M059J (cell line): ENCODE data around the gene GRB2. TPM values are rescaled to one million over a fixed set of nuclear protein-coding genes. Genes with fewer than 3 reads are reported as not detected.
"Not testable (repeated sequence)": the region's sequence is repeated elsewhere in the genome, so short reads cannot be mapped to it uniquely, and the experiment has no call there.

ENCODE experiments used
- DNase-seq: peaks from one replicate; pipeline ENCODE4 v3.0.0-alpha.2; 2012; ENCODE audit warnings: low read depth
- total RNA-seq: library from RNA; depleted of rRNA; stranded (reverse); fragments of >200 nt; shearing (Covaris generic); gene quantifications from 2 replicates; pipeline ENCODE4 v1.2.3, GENCODE V29; 2014

The GRB2 gene
- total RNA-seq, 1 experiment from 2014 or later: 109 TPM

DNA sequence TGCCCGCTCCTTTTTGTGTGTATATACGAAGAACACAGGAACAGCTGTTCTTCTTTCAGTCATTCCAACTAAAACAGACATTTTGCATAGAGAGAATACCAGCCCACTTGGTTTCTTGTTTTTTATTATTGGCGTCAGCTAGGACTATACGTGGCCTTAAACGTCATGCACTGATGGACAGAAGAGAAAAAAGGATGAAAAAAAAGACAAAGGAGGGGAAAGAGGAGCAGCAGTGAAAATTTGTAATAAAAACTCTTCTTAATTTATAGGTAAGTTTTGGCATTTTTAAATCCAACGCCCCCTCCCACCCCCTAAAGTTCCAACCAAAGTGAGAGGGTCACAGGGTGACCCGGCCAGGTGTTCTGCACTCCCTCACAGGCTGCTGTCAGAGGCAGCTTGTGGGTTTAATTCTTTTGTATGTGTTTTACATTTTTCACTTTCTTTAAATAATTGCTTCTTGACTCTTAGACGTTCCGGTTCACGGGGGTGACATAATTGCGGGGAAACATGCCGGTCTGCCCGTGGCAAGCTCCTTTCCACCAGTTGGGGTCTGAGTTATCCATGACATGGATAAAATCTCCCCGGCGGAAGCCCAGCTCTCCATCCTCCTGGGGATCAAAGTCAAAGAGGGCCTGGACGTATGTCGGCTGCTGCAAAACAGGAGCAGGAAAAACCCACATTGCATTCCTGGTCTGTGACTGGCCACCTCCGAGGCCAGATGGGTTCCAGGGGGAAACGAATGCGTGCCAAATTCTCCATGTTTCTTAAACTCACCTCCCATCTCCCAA is 85.4 kb downstream of the GRB2 start:
- DNase-seq: peak; percentile 42

DNA sequence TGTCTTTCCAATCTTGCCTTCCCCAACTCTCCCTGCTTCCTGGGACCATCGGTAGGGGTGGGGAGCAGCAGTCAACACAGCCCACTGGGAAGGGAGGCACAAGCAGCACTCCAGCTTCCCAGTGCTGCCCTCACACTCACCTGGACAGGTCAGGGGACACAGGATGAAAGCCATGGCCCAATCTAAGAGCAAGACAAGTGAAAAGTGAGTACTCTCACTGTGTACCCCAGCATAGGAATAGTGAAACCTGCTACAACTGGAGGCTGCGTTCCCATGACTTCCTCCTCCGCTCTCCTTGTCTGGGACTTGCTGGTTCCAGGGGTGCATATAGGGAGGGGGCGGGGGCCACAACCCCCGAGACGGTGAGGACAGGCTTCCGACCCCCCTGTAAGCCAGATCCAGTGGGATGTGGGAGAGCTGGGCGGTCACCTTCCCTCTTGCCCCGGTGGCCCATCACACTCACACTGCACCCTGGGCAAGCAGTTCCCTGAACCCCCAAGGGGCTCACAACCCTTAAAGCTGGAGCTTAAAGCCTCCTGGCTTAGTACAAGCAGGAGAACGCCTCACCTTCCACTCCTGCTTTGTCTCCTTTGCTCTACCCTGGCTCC is 86.8 kb downstream of the GRB2 start:
- no peak for DNase-seq

DNA sequence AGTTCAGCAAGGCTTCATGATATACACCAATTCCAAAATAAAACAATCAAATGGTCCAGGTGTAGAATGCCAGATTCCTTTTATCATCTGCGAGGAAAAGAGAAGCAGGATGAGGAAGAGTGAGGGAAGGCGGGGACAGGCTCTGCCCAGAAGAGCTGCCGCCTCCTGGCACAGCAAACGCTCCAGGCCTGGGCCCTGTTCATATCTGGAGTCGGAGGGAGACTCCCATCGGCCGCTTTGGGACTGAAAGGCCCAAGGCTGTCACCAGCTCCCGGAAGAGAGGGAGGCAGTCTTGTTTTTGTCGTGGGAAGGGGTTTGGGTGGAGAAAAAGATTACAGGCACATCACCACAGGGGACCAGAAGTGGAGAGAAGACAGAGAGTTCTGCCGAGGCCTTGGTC is 87.3 kb downstream of the GRB2 start:
- DNase-seq: no peak

GRCh38 chr17:75317671-75318070 is 87.8 kb downstream of the GRB2 start:
- DNase-seq: no peak

GRCh38 chr17:75316253-75316652 is 89.2 kb downstream of the GRB2 start:
- DNase-seq: no peak

GRCh38 chr17:75315541-75316243 is 89.8 kb downstream of the GRB2 start:
- DNase-seq: peak; percentile 54

DNA sequence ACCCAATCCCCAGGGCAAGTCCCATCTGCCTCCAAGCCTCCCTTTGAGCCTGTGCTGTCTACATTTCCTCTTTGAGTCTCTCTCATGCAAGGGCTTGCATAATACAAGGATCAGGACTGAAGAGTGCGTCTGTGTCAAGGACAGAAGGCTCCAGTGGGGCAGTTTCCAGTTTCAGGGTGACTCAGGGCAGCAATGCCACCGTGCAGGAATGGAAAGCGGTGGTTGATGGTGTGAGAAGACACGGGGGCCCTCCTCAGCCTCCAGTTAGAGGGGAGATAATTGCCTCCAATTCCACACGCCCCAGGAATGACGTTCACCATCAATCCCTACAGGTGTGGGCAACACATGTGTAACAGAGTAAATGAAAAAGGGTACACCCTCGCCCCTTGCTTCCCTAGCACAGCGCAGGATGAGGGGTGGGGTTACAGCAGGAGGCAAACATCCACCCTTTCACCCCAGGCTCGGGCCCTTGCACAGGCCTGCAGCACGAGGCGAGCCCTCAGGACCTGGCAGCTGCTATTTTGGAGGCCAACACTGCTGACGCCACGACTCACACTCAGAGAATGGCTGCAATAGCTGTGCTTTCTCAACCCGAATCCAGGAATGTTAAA is 91.4 kb downstream of the GRB2 start:
- DNase-seq: no peak

DNA sequence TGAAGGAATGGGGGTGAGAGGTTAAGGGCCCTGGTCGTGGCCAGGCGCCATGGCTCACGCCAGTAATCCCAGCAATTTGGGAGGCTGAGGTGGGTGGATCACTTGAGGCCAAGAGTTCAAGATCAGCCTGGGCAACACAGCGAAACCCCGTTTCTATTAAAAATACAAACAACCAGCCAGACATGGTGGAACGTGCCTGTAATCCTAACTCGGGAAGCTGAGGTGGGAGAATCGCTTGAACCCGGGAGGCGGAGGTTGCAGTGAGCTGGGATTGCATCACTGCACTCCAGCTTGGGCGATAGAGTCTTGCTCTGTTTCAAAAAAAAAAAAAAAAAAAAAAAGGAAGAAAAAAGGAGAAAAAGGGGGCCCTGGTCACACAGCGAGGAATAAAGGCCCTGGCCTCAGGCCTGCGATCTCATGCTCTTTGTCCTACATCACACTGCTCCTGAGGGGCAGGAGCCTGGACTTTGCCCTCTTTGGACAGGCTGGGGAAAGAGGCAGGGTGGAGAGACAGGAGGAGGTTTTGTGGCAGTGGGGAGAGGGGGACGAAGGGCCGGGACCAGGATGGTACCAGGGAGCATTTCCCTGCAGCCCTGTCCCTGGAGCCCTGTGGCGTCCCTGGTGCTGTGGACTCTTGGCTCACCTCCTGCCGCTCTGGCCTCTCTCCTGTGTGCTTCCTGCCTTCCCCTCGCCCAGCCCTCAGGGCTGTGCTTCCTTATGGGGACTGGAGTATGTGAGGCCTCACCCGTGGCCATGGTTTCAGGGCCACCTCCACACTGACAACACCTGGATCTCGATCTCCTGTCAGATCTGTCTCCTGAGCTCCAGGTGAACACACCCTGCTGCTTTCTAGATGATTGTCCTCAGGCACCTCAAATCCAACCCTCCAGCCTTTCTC is 96.5 kb downstream of the GRB2 start:
- no peak for DNase-seq

DNA sequence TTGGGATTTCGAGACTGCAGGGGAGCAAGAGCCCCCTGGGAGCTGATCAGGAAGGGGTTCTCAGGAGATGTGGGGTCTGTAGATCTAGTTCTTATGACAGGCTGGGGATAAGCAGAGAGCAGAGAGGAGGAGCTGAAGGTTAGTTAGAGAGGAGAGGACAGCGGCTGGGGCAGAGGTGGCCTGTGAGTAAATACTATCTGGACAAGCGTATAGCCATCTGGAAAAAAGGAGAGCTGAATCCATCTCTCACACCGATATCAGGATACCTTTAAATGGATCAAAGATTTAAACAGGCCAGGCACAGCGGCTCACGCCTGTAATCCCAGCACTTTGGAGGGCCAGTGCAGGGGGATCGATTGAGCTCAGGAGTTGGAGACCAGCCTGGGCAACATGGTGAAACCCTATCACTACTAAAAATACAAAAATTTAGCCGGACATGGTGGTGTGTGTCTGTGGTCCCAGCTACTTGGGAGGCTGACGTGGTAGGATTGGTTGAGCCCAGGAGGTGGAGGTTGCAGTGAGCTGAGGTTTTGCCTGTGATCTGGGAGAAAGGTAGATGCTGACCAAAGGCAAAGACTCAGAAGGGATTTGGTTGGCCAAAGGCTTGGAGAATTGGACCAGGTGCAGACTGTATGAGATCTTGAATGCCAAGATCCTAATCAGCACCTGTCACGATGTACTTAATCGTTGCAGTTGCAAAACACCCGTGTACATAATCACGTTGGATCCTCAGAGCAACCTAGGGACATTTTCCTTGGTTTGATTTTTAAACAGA is 97.3 kb downstream of the GRB2 start:
- DNase-seq: no peak

GRCh38 chr17:75301502-75302206 is 103.8 kb downstream of the GRB2 start:
- no peak for DNase-seq

DNA sequence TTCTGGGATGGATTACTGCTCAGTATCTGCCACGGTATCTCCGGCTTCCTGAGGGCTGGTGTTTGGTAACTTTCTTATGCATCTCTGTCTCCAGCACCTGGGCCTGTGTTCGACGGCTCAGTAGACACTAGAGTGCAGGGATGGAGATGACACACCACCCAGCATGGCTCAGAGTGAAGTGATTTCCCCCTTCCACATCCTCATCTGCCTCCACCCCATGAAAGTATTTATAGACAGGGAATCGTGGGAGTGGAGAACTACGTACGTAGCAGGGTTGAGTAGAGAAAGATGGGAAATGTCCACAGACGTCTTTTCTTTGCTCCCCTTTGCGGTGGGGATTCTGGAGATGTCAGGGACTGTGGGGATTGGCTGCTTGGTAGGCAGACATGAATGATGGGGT is 104.4 kb downstream of the GRB2 start:
- DNase-seq: no peak

DNA sequence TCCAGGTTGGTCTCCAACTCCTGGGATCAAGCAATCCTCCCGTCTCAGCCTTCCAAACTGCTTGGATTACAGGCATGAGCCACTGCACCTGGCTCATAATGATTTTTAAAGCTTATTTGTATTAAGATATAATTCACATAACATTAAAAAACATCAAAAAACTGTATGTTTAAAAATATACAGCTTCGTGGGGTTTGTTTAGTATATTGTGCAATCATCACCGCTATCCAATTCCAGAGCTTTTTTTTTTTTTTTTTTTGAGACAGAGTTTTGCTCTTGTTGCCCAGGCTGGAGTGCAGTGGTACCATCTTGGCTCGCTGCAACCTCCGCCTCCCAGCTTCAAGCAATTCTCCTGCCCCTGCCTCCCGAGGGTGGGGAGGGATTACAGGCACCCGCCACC is 105.2 kb downstream of the GRB2 start:
- no peak for DNase-seq

DNA sequence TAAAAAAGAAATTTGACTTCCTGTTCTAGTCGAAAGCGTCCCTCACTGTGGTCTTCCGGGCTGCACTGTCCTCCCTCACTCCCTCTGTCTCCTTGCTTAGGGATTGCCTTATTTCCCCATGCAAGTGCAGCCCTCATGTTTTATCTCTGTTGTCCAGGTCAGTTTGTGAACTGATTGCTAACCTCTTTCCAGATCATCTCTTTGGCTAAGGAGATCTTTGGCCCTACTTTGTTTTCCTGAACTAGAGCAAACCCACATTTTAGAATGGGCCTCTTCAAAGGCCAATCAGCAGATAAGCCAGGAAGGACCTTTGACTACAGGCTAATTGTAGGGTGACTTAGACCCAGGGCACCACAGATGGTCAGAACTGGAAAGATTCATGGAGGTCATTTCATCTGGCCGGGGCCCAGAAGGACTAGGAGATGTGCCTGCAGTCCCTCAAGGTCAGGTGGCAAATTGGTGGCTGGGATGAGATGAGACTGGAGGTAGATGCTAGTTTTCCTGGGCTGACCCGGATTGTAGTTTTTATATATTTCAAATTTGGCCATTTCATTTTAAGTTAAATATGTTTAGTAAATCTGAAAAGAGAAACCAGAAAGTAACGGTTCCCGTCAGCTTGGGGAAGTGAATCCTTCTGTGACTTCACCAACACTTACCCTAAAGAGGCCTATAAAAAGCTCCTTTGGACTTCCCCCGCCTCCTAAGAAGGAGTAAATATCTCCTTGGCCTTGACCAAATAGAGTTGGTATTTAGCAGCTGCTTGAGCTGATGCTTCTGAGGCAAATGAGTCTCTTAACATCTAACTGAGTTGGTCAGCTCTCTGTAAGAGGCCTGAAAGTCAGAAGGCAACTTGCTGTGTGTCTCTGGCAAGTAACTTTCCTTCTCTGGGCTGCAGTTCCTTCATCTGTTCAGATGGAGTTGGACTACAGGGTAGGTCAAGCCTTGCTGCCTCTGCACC is 110.0 kb downstream of the GRB2 start:
- no peak for DNase-seq

GRCh38 chr17:75292810-75293448 is 112.5 kb downstream of the GRB2 start:
- DNase-seq: not testable (repeated sequence)

DNA sequence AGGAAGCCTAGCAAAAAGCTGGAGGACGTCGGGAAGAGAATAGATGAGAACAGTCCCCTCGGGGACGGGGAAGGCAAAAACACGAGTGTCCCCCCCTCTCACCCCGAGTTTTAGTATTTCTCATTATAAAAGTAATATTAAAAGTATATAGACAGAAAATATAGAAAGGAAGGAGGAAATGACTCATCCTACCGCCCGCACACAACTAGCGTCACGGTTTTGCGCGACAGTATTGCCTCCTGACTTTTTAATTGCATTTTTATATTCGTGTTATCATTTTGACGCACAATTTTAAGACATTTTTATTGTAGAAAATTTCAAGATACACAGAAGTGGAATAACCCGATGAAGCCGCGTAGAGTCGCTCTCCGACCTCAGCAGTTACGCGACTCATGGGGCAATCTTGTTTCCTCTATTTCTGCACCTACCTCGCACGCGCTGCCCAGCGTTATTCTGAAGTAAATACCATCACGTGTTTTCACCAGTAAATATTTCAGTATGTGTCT is 115.6 kb downstream of the GRB2 start:
- DNase-seq: peak; percentile 62

DNA sequence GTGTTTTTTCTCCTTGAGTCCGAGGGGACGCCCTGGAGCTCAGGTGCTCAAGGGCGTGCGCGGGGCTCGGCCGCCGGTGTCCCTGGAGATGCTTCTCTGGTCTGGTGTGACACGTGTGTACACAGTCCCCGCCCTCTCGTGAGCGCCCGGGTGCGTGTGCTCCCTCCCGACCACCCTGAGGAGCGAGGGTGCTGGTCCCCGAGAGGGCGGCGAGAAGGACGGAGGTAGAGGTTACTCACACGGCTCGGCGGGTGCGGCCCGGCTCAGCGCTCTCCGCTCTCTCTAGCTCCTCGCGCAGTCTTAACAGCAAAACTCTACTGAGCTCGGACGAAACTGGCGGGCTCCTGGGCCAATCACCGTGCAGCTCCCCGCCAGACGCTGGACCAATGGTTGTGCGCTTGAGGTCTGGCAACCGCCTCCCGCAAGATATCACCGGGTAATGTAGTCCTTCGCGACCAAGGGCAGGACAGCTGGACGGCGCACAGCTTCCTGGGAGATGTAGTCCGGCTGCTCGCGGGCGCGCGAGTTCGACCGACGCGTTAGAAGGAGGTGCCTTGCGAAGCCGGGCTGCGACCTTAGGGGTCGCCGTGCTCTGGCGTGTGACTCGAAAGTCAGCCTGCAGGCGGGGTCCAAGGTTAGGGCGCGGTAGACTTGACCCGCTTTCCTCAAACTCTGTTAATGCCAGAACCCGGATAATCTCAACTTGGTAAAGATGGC is 116.2 kb downstream of the GRB2 start, which contains the start of gene SLC25A19:
Gene SLC25A19 (minus strand): TSS at position 319 of the 717 bp plus-strand sequence. CDS start 2,669 bp downstream, outside the sequence.
- peak; percentile 97 for DNase-seq

GRCh38 chr17:75288770-75289114 is 116.7 kb downstream of the GRB2 start:
- DNase-seq: no peak
